Uterus (tissue), 4 donors: ENCODE measurements around the gene ICA1. TPM values are rescaled to one million over a fixed set of nuclear protein-coding genes. Genes with fewer than 3 reads are reported as not detected.

ENCODE experiments used
- DNase-seq, 2 donors: peaks; one replicate each; pipeline ENCODE4 v3.0.0-alpha.2; 2019 to 2020
- H3K27ac ChIP-seq, 2 donors: fragments of 200-600 bp; sonication (generic); 1 replicate in 1 of 2; 2 replicates in 1 of 2; pipeline ENCODE4 v1.5.1; 2016 to 2018
- H3K27me3 ChIP-seq, 2 donors: fragments of 200-600 bp; sonication (generic); one replicate each; pipeline ENCODE4 v1.5.1; 2018 to 2019; ENCODE audit warnings: control low read depth in 1 of 2
- H3K36me3 ChIP-seq, 2 donors: fragments of 200-600 bp; sonication (generic); one replicate each; pipeline ENCODE4 v1.5.1; 2019; ENCODE audit warnings: control low read depth in 1 of 2
- H3K4me1 ChIP-seq, 2 donors: fragments of 200-600 bp; sonication (generic); one replicate each; pipeline ENCODE4 v1.5.1; 2018 to 2019; ENCODE audit warnings: control low read depth in 1 of 2
- H3K4me3 ChIP-seq, 2 donors: fragments of 200-600 bp; sonication (generic); 1 replicate in 1 of 2; 2 replicates in 1 of 2; pipeline ENCODE4 v1.5.1; 2018 to 2019; ENCODE audit warnings: mild to moderate bottlenecking in 1 of 2
- H3K9me3 ChIP-seq, 2 donors: fragments of 200-600 bp; sonication (generic); one replicate each; pipeline ENCODE4 v1.5.1; 2019; ENCODE audit warnings: control low read depth in 1 of 2
- CTCF ChIP-seq, 4 experiments: fragments of 200-600 bp in 2 of 4; fragments of 450-650 bp in 2 of 4; sonication (generic) in 2 of 4; IDR thresholded peaks; one replicate each; pipeline ENCODE4 v1.5.1; 2016 to 2019; ENCODE audit warnings: antibody characterized with exemption in 4 of 4, mild to moderate bottlenecking in 2 of 4, moderate library complexity in 1 of 4
- POLR2A ChIP-seq, 2 donors: fragments of 450-650 bp; IDR thresholded peaks; one replicate each; pipeline ENCODE4 v1.6.1; 2016; ENCODE audit warnings: antibody characterized with exemption in 2 of 2, mild to moderate bottlenecking in 1 of 2, moderate library complexity in 1 of 2
- intact Hi-C: fragments of 100-400 bp; cut with DNase I; formaldehyde crosslinking; loops from one replicate; pipeline ENCODE4 v1.15.1; 2023; ENCODE audit warnings: low total_unique reads
- total RNA-seq, 4 donors: library from RNA; depleted of rRNA in 3 of 4; stranded (reverse); fragments of >200 nt in 3 of 4; gene quantifications; one replicate each; pipeline versions ENCODE4 v1.1.0 to v1.2.4, GENCODE V29; 2014 to 2023
- donor health status: DM: yes; HTN: yes; CAD: no.

Gene ICA1
- total RNA-seq, 4 donors from 2014 or later, result 3.5 to 36.9 (median 28.5) TPM

GRCh38 chr7:8078418-8078817 is 183.5 kb downstream of the ICA1 start:
- no peaks in the 10 kb centered on the region for H3K36me3 ChIP-seq
- H3K4me1 ChIP-seq, result no peaks in the 10 kb centered on the region
- intact Hi-C loops, result no loop called here
- H3K27me3 ChIP-seq, result no peaks in the 10 kb centered on the region
- no peaks in the 10 kb centered on the region for H3K9me3 ChIP-seq
- H3K27ac ChIP-seq, result no peak overlapping the region
- DNase-seq, result no peak
- H3K4me3 ChIP-seq, result no peak overlapping the region
- no peak for TF ChIP-seq CTCF (IDR thresholded peaks at IDR 0.05)

- intact Hi-C loops, result no loop called here
- TF ChIP-seq CTCF (IDR thresholded peaks at IDR 0.05) (no peak), POLR2A (IDR thresholded peaks at IDR 0.05) (no peak)
Measured at GRCh38 chr7:8070451-8071180, 191.4 kb downstream of the ICA1 start.

GRCh38 chr7:8068892-8069686 is 192.9 kb downstream of the ICA1 start:
- H3K27ac ChIP-seq, result no peak overlapping the region
- H3K9me3 ChIP-seq, result no peaks in the 10 kb centered on the region
- intact Hi-C loops, result no loop called here
- no peaks in the 10 kb centered on the region for H3K27me3 ChIP-seq
- H3K4me1 ChIP-seq, result no peaks in the 10 kb centered on the region
- no peak for DNase-seq
- TF ChIP-seq POLR2A (IDR thresholded peaks at IDR 0.05) (no peak), CTCF (IDR thresholded peaks at IDR 0.05) (no peak)
- no peaks in the 10 kb centered on the region for H3K36me3 ChIP-seq
- H3K4me3 ChIP-seq, result no peak overlapping the region

More at GRCh38 chr7:8070451-8071180, 191.4 kb downstream of the ICA1 start:
- no peaks in the 10 kb centered on the region for H3K9me3 ChIP-seq
- no peaks in the 10 kb centered on the region for H3K27me3 ChIP-seq
- no peak overlapping the region for H3K4me3 ChIP-seq
- H3K4me1 ChIP-seq, result no peaks in the 10 kb centered on the region
- no peak overlapping the region for H3K27ac ChIP-seq
- no peak for DNase-seq
- no peaks in the 10 kb centered on the region for H3K36me3 ChIP-seq

- Histone ChIP-seq H3K9me3 (no peaks in the 10 kb centered on the region), H3K36me3 (no peaks in the 10 kb centered on the region), H3K4me3 (no peak overlapping the region), H3K27ac (no peak overlapping the region), H3K27me3 (no peaks in the 10 kb centered on the region), H3K4me1 (no peaks in the 10 kb centered on the region)
- TF ChIP-seq POLR2A (IDR thresholded peaks at IDR 0.05), result no peak
- TF ChIP-seq CTCF (IDR thresholded peaks at IDR 0.05), result no peak
- no peak for DNase-seq
- intact Hi-C loops, result no loop called here
Measured at GRCh38 chr7:8065356-8065813, 196.6 kb downstream of the ICA1 start.

- Histone ChIP-seq H3K27me3 (no peaks in the 10 kb centered on the region), H3K4me3 (no peak overlapping the region), H3K9me3 (no peaks in the 10 kb centered on the region), H3K27ac (no peak overlapping the region), H3K36me3 (no peaks in the 10 kb centered on the region), H3K4me1 (no peaks in the 10 kb centered on the region)
- TF ChIP-seq CTCF (IDR thresholded peaks at IDR 0.05) (no peak), POLR2A (IDR thresholded peaks at IDR 0.05) (no peak)
- no peak for DNase-seq
- intact Hi-C loops, result no loop called here
Measured at GRCh38 chr7:8064828-8065227, 197.1 kb downstream of the ICA1 start.
